HG03135 (cell line): Measurements from ENCODE around the gene RGS6.
"Not testable (repeated sequence)": the region's sequence is repeated elsewhere in the genome, so short reads cannot be mapped to it uniquely, and the experiment has no call there.

ENCODE experiments used
- ATAC-seq: cut with Tn5 transposase; IDR thresholded peaks from one replicate; pipeline ENCODE4 v1.9.1; 2021; ENCODE audit warnings: mild to moderate bottlenecking, moderate library complexity; ENCODE audit not compliant: unreplicated experiment

RGS6 gene

GRCh38 chr14:72444701-72445100 is 512.5 kb downstream of the RGS6 start:
- ATAC-seq = no peak

GRCh38 chr14:72448212-72448611 is 516.0 kb downstream of the RGS6 start:
- ATAC-seq = no peak

GRCh38 chr14:72450473-72451044 is 518.3 kb downstream of the RGS6 start:
- ATAC-seq = no peak

GRCh38 chr14:72451054-72451972 is 519.1 kb downstream of the RGS6 start:
- ATAC-seq = no peak

- ATAC-seq = no peak
These were observed 520.5 kb downstream of the RGS6 start for GRCh38 chr14:72452774-72453173.

GRCh38 chr14:72454388-72455160 is 522.3 kb downstream of the RGS6 start:
- ATAC-seq = no peak

- no peak for ATAC-seq
These were observed 525.4 kb downstream of the RGS6 start for GRCh38 chr14:72457641-72458040.

GRCh38 chr14:72462056-72462455 is 529.8 kb downstream of the RGS6 start:
- no peak for ATAC-seq

GRCh38 chr14:72463291-72463866 is 531.1 kb downstream of the RGS6 start:
- no peak for ATAC-seq

DNA sequence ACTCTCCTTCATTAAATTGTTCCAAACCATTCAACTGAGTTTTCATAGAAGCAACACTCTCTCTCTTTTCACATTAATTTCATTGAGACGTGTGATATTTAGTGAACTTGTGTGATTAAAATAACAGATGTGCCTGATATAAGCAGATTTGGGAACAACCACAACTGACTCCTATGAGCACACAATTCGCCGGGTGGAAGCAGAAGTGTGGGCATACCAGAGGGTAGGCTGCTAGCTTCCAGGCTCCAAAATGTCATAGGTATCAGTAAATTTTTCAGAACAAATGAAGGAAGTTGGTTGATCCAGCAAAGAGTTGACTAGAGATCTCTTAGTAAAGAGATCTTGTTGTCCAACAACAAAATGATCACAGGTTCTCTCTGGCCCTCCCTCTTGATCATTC is 532.0 kb downstream of the RGS6 start:
- ATAC-seq = no peak

GRCh38 chr14:72466325-72466724 is 534.1 kb downstream of the RGS6 start:
- no peak for ATAC-seq

- no peak for ATAC-seq
These were observed 539.1 kb downstream of the RGS6 start for GRCh38 chr14:72471346-72471745.

GRCh38 chr14:72472845-72473244 is 540.6 kb downstream of the RGS6 start:
- no peak for ATAC-seq

DNA sequence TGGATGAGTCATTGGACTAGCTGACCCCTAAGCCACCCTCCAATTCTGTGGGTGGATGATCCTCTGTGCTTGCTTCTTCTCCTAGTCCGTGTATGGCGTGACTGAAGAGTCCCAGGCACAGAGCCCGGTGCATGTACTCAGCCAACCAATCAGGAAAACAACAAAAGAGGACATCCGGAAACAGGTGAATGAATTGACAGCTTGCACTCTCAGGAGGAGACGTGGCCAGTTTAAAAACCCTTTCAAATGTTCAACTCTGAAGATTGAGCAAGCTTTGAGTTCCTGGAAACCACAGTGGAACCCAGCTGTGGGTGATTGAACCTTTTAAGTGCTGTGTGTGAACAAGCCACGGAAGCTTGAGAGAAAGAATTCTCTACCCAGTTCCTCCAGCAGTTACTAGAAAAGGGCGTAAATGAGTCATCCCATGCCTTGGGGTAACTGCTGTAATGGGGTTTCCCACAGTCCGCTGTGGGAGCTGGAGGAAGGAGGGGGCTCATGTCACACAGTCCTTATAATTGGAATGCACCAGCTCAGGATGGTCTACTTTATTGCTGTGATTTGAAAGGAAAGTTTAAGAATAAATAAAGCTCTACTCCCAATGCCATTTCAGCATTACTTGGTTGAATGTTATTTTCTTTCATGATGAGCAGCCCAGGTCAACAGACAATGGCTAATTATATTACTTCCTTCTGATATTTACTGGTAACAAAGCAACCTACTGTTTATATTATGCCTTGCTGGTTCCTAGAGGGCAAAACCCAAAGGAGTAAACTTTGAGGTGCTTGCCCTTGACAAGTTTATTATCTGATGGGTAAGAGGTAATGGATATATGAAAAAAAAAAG is 544.6 kb downstream of the RGS6 start:
- peak; percentile 79 for ATAC-seq

- ATAC-seq = not testable (repeated sequence)
These were observed 545.3 kb downstream of the RGS6 start for GRCh38 chr14:72477578-72477977.

DNA sequence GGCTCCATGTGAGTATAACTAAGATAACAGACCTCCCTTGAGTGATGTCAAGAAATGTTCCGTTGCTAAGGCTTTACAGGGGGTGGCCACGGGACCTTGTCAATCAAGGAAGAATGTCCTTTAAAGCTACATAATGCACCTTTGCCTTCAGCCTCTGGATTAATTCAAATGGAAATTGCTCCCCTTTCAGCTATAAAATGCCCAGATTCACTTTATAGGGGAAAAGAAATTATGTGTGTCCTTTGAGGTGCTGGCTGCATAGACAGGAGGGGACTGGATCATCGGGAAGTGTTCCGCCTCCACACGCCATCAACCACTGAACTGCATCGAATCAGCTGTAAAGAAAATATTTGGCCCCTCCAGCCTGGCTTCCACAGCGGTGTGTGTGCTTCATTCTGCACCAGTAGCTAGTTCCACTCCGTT is 546.3 kb downstream of the RGS6 start:
- no peak for ATAC-seq

- no peak for ATAC-seq
These were observed 547.3 kb downstream of the RGS6 start for GRCh38 chr14:72479461-72479931.

- ATAC-seq = no peak
These were observed 548.4 kb downstream of the RGS6 start for GRCh38 chr14:72480464-72481243.

- no peak for ATAC-seq
These were observed 551.1 kb downstream of the RGS6 start for GRCh38 chr14:72483311-72483710.
